DND-41 (cell line): ENCODE data around the gene MYO1D.

Experiments used
- CTCF ChIP-seq: IDR thresholded peaks from 2 replicates; pipeline ENCODE4 v1.5.1; 2012; ENCODE audit warnings: borderline replicate concordance, low read length, moderate library complexity, mild to moderate bottlenecking; ENCODE audit not compliant: poor library complexity, severe bottlenecking; ENCODE audit errors: extremely low read depth
- EZH2 ChIP-seq: IDR thresholded peaks from 3 replicates; pipeline ENCODE4 v1.6.1; 2012; ENCODE audit warnings: borderline replicate concordance, low read depth, mild to moderate bottlenecking, moderate library complexity, low read length, inconsistent platforms; ENCODE audit not compliant: severe bottlenecking

- no peak for TF ChIP-seq EZH2
- no peak for TF ChIP-seq CTCF
Observed at GRCh38 chr17:32871746-32872145, 5.2 kb downstream of the MYO1D start.
